ENCODE measurements around the gene INTS7.
"Not testable (repeated sequence)": the region's sequence is repeated elsewhere in the genome, so short reads cannot be mapped to it uniquely, and the experiment has no call there.

The INTS7 gene

GRCh38 chr1:211933946-211934714, 101.2 kb downstream of the INTS7 start:
- no peak for DNase-seq (ENCODE audit: low spot score)

GRCh38 chr1:211932933-211933254, 102.5 kb downstream of the INTS7 start:
- no peak for DNase-seq (ENCODE audit: low spot score)

GRCh38 chr1:211932231-211932932, 103.0 kb downstream of the INTS7 start:
- DNase-seq (ENCODE audit: low spot score): no peak

- DNase-seq (ENCODE audit: low spot score): no peak
Measured at GRCh38 chr1:211929683-211930082, 105.7 kb downstream of the INTS7 start.

GRCh38 chr1:211928993-211929637, 106.2 kb downstream of the INTS7 start:
- no peak for DNase-seq (ENCODE audit: low spot score)

GRCh38 chr1:211928290-211928801, 107.0 kb downstream of the INTS7 start:
- DNase-seq (ENCODE audit: low spot score): no peak

GRCh38 chr1:211925016-211925415, 110.3 kb downstream of the INTS7 start:
- DNase-seq (ENCODE audit: low spot score): no peak

GRCh38 chr1:211924256-211924655, 111.1 kb downstream of the INTS7 start:
- no peak for DNase-seq (ENCODE audit: low spot score)

GRCh38 chr1:211923095-211923494, 112.3 kb downstream of the INTS7 start:
- no peak for DNase-seq (ENCODE audit: low spot score)

- no peak for DNase-seq (ENCODE audit: low spot score)
Measured at GRCh38 chr1:211921579-211922095, 113.7 kb downstream of the INTS7 start.

- no peak for DNase-seq (ENCODE audit: low spot score)
Measured at GRCh38 chr1:211920602-211921226, 114.6 kb downstream of the INTS7 start.

GRCh38 chr1:211920141-211920572, 115.2 kb downstream of the INTS7 start:
- DNase-seq (ENCODE audit: low spot score): no peak

GRCh38 chr1:211918843-211919414, 116.4 kb downstream of the INTS7 start:
- no peak for DNase-seq (ENCODE audit: low spot score)

- not testable (repeated sequence) for DNase-seq (ENCODE audit: low spot score)
Measured at GRCh38 chr1:211916458-211916857, 118.9 kb downstream of the INTS7 start.

GRCh38 chr1:211915924-211916323, 119.4 kb downstream of the INTS7 start:
- no peak for DNase-seq (ENCODE audit: low spot score)

GRCh38 chr1:211912844-211913432, 122.4 kb downstream of the INTS7 start:
- no peak for DNase-seq (ENCODE audit: low spot score)

- DNase-seq (ENCODE audit: low spot score): no peak
Measured at GRCh38 chr1:211912038-211912437, 123.3 kb downstream of the INTS7 start.

GRCh38 chr1:211910913-211911485, 124.4 kb downstream of the INTS7 start:
- DNase-seq (ENCODE audit: low spot score): no peak

GRCh38 chr1:211910113-211910884, 125.1 kb downstream of the INTS7 start:
- no peak for DNase-seq (ENCODE audit: low spot score)

GRCh38 chr1:211909395-211909794, 126.0 kb downstream of the INTS7 start:
- DNase-seq (ENCODE audit: low spot score): no peak
